SK-N-SH treated with all-trans-retinoic acid at 6 μM for 48 hours (cell line): ENCODE results near the gene ADPRM.

Experiments
- ATAC-seq: fragments of 200-7000 bp; cut with Tn5 transposase; 3 replicates; pipeline ENCODE4 v1.9.1; 2020; ENCODE audit warnings: mild to moderate bottlenecking, moderate library complexity
- ARNTL ChIP-seq: fragments of 450-650 bp; formaldehyde crosslinking; IDR thresholded peaks from 2 replicates; pipeline ENCODE4 v1.5.0; 2020; ENCODE audit warnings: low read depth, mild to moderate bottlenecking, moderate library complexity, borderline replicate concordance
- CSDC2 ChIP-seq: fragments of 250-450 bp; sonication (Bioruptor Pico); IDR thresholded peaks from 2 replicates; pipeline ENCODE4 v1.5.0; 2020; ENCODE audit warnings: mild to moderate bottlenecking, moderate library complexity
- ESRRG ChIP-seq: fragments of 250-450 bp; sonication (Bioruptor Pico); IDR thresholded peaks from 2 replicates; pipeline ENCODE4 v1.6.1; 2021; ENCODE audit warnings: mild to moderate bottlenecking
- GLIS3 ChIP-seq: fragments of 250-450 bp; sonication (Bioruptor Pico); IDR thresholded peaks from 2 replicates; pipeline ENCODE4 v1.5.0; 2020; ENCODE audit warnings: mild to moderate bottlenecking, moderate library complexity
- OSR1 ChIP-seq: fragments of 250-450 bp; sonication (Bioruptor Pico); IDR thresholded peaks from 2 replicates; pipeline ENCODE4 v1.8.0; 2022; ENCODE audit warnings: moderate library complexity, mild to moderate bottlenecking, inconsistent platforms
- PPARA ChIP-seq: fragments of 250-450 bp; sonication (Bioruptor Pico); IDR thresholded peaks from 2 replicates; pipeline ENCODE4 v1.5.0; 2020; ENCODE audit warnings: mild to moderate bottlenecking, borderline replicate concordance
- RARB ChIP-seq: fragments of 250-450 bp; sonication (Bioruptor Pico); IDR thresholded peaks from 2 replicates; pipeline ENCODE4 v1.8.0; 2021; ENCODE audit warnings: mild to moderate bottlenecking, moderate library complexity
- SNAI2 ChIP-seq: fragments of 250-450 bp; sonication (Bioruptor Pico); IDR thresholded peaks from 2 replicates; pipeline ENCODE4 v1.5.0; 2020; ENCODE audit warnings: mild to moderate bottlenecking, moderate library complexity
- TCF4 ChIP-seq: fragments of 250-450 bp; sonication (Bioruptor Pico); IDR thresholded peaks from 2 replicates; pipeline ENCODE4 v1.8.0; 2021; ENCODE audit warnings: mild to moderate bottlenecking, moderate library complexity, borderline replicate concordance
- TOX ChIP-seq: fragments of 250-450 bp; sonication (Bioruptor Pico); IDR thresholded peaks from 2 replicates; pipeline ENCODE4 v1.8.0; 2021; ENCODE audit warnings: mild to moderate bottlenecking, moderate library complexity, borderline replicate concordance
- ZC3H10 ChIP-seq: fragments of 250-450 bp; sonication (Bioruptor Pico); IDR thresholded peaks from 2 replicates; pipeline ENCODE4 v1.5.1; 2021; ENCODE audit warnings: mild to moderate bottlenecking, moderate library complexity
- ZFP3 ChIP-seq: fragments of 250-450 bp; sonication (Bioruptor Pico); IDR thresholded peaks from 2 replicates; pipeline ENCODE4 v1.5.0; 2020; ENCODE audit warnings: mild to moderate bottlenecking, moderate library complexity
- ZNF565 ChIP-seq: fragments of 450-650 bp; formaldehyde crosslinking; conservative IDR thresholded peaks from 2 replicates; pipeline ENCODE4 v1.5.0; 2020; ENCODE audit warnings: low read depth, mild to moderate bottlenecking, moderate library complexity
- ZNF70 ChIP-seq: fragments of 450-650 bp; formaldehyde crosslinking; IDR thresholded peaks from 2 replicates; pipeline ENCODE4 v1.5.0; 2020; ENCODE audit warnings: mild to moderate bottlenecking, moderate library complexity
- ZNF8 ChIP-seq: fragments of 450-650 bp; formaldehyde crosslinking; IDR thresholded peaks from 2 replicates; pipeline ENCODE4 v1.5.0; 2020; ENCODE audit warnings: mild to moderate bottlenecking, moderate library complexity
- TF ChIP-seq, protein P1 (sequence below): fragments of 250-450 bp; sonication (Bioruptor Pico); IDR thresholded peaks from 2 replicates; pipeline ENCODE4 v1.5.1; 2020; ENCODE audit warnings: low read depth, mild to moderate bottlenecking, moderate library complexity
- TF ChIP-seq, protein P2 (sequence below): fragments of 250-450 bp; sonication (Bioruptor Pico); IDR thresholded peaks from 2 replicates; pipeline ENCODE4 v1.8.0; 2021; ENCODE audit warnings: low read depth, mild to moderate bottlenecking, moderate library complexity, borderline replicate concordance
- TF ChIP-seq, protein P3 (sequence below): fragments of 250-450 bp; sonication (Bioruptor Pico); IDR thresholded peaks from 2 replicates; pipeline ENCODE4 v1.8.0; 2020; ENCODE audit warnings: mild to moderate bottlenecking, moderate library complexity, borderline replicate concordance
- TF ChIP-seq, protein P4 (sequence below): fragments of 250-450 bp; sonication (Bioruptor Pico); IDR thresholded peaks from 2 replicates; pipeline ENCODE4 v1.5.1; 2021; ENCODE audit warnings: mild to moderate bottlenecking, moderate library complexity

Gene ADPRM

DNA sequence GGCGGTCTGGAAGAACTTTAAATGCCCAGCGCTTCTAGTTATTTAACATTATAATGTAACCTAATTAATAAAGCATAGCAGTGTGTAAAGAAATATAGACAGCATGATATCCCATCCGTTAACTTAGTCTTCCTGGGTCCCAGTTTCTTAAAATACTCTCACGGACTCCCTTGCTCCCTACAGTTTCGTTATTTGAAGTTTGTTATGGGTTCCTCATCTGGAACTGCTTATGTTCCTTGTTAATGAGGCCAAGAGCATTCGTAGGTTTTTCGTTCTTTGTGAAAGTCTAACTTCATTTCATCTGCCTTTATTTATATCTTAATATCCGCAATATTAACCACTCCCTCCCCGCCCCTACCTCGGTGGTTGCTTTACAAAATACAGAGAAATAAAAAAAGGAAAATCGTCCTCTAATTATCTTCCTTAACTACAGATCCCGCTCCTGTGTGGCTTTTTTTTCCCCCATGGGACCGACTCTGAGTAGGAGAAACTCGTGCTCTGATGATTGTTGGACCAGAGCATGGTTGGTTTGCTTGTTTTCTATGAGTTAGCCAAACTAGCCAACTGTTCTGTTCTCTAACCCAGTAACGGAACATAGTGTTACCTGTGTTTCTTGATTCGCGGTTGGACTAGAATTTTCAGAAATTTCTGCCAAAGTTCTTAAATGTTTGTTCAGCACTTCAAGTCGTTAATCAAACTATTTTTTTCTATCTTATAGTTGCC, 863 bp downstream of the ADPRM start:
- ATAC-seq: peak; percentile 6
- TF ChIP-seq, protein P1, sequence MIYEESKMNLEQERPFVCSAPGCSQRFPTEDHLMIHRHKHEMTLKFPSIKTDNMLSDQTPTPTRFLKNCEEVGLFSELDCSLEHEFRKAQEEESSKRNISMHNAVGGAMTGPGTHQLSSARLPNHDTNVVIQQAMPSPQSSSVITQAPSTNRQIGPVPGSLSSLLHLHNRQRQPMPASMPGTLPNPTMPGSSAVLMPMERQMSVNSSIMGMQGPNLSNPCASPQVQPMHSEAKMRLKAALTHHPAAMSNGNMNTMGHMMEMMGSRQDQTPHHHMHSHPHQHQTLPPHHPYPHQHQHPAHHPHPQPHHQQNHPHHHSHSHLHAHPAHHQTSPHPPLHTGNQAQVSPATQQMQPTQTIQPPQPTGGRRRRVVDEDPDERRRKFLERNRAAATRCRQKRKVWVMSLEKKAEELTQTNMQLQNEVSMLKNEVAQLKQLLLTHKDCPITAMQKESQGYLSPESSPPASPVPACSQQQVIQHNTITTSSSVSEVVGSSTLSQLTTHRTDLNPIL (CRISPR knock-in tag): no peak
- TF ChIP-seq, protein P2, sequence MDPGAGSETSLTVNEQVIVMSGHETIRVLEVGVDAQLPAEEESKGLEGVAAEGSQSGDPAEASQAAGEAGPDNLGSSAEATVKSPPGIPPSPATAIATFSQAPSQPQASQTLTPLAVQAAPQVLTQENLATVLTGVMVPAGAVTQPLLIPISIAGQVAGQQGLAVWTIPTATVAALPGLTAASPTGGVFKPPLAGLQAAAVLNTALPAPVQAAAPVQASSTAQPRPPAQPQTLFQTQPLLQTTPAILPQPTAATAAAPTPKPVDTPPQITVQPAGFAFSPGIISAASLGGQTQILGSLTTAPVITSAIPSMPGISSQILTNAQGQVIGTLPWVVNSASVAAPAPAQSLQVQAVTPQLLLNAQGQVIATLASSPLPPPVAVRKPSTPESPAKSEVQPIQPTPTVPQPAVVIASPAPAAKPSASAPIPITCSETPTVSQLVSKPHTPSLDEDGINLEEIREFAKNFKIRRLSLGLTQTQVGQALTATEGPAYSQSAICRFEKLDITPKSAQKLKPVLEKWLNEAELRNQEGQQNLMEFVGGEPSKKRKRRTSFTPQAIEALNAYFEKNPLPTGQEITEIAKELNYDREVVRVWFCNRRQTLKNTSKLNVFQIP: no peak
- TF ChIP-seq TOX (CRISPR knock-in tag): no peak
- TF ChIP-seq ZNF8 (CRISPR knock-in tag): no peak
- no peak for TF ChIP-seq SNAI2 (CRISPR knock-in tag)
- TF ChIP-seq, protein P3, sequence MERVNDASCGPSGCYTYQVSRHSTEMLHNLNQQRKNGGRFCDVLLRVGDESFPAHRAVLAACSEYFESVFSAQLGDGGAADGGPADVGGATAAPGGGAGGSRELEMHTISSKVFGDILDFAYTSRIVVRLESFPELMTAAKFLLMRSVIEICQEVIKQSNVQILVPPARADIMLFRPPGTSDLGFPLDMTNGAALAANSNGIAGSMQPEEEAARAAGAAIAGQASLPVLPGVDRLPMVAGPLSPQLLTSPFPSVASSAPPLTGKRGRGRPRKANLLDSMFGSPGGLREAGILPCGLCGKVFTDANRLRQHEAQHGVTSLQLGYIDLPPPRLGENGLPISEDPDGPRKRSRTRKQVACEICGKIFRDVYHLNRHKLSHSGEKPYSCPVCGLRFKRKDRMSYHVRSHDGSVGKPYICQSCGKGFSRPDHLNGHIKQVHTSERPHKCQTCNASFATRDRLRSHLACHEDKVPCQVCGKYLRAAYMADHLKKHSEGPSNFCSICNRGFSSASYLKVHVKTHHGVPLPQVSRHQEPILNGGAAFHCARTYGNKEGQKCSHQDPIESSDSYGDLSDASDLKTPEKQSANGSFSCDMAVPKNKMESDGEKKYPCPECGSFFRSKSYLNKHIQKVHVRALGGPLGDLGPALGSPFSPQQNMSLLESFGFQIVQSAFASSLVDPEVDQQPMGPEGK (CRISPR knock-in tag): no peak
- TF ChIP-seq TCF4 (CRISPR knock-in tag): no peak
- TF ChIP-seq ESRRG (CRISPR knock-in tag): no peak
- no peak for TF ChIP-seq PPARA (CRISPR knock-in tag)
- TF ChIP-seq, protein P4, sequence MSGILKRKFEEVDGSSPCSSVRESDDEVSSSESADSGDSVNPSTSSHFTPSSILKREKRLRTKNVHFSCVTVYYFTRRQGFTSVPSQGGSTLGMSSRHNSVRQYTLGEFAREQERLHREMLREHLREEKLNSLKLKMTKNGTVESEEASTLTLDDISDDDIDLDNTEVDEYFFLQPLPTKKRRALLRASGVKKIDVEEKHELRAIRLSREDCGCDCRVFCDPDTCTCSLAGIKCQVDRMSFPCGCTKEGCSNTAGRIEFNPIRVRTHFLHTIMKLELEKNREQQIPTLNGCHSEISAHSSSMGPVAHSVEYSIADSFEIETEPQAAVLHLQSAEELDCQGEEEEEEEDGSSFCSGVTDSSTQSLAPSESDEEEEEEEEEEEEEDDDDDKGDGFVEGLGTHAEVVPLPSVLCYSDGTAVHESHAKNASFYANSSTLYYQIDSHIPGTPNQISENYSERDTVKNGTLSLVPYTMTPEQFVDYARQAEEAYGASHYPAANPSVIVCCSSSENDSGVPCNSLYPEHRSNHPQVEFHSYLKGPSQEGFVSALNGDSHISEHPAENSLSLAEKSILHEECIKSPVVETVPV (CRISPR knock-in tag): no peak

DNA sequence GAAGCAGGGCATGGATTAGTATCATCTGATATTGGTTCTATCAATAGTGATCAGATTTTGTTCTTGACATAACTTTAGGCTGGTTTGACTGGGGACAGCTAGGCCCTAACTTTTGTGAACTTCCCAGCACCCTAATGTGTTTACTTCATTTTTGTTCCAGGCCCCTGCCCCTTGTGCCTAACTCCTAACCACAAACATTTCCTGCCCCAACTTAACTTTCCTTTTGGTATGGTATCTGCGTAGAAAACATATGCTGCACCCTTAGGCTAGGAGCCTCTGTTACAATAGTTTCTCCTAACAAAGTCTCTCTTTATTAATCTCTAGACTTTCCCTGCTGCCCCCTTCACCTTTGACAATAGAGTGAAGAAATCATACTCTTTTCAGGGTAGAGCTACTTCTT, 2.5 kb downstream of the ADPRM start:
- no peak for ATAC-seq
- TF ChIP-seq ZC3H10 (CRISPR knock-in tag) (no peak), GLIS3 (CRISPR knock-in tag) (no peak), TOX (CRISPR knock-in tag) (no peak), ZFP3 (CRISPR knock-in tag) (no peak), OSR1 (CRISPR knock-in tag) (no peak), CSDC2 (CRISPR knock-in tag) (no peak), ESRRG (CRISPR knock-in tag) (no peak), ZNF70 (CRISPR knock-in tag) (no peak), RARB (CRISPR knock-in tag) (no peak), ZNF565 (CRISPR knock-in tag) (no peak), ARNTL (no peak), SNAI2 (CRISPR knock-in tag) (no peak)
- TF ChIP-seq, protein P2: no peak
- TF ChIP-seq, protein P1 (CRISPR knock-in tag): no peak
- TF ChIP-seq, protein P3 (CRISPR knock-in tag): no peak
